GM12878 (cell line): Measurements from ENCODE around the gene ZSCAN5B. TPM values are rescaled to one million over a fixed set of nuclear protein-coding genes. Genes with fewer than 3 reads are reported as not detected.

Experiments
- ATAC-seq: fragments of 200-7000 bp; cut with Tn5 transposase; 3 replicates; pipeline ENCODE4 v1.9.1; 2020; ENCODE audit warnings: mild to moderate bottlenecking, moderate library complexity
- BruUV-seq: library from RNA; stranded (reverse); fragments of 400-500 nt; replicated peaks from 2 replicates; lab custom pipeline; 2021; lab: Mats Ljungman, UMichigan
- CTCF ChIA-PET: fragments of 300-600 bp; sonication (Branson Sonifier 250); formaldehyde crosslinking; extraction: SDS; loops from one replicate; lab custom pipeline; 2021; ENCODE audit warnings: inconsistent platforms; lab: Yijun Ruan, JAX
- POLR2A ChIA-PET: fragments of 350-600 bp; formaldehyde crosslinking; extraction: SDS; loops from one replicate; lab custom pipeline; 2021; ENCODE audit warnings: inconsistent platforms; lab: Charles Lee
- RAD21 ChIA-PET: fragments of 300-600 bp; sonication (Branson Sonifier 250); formaldehyde crosslinking; loops from one replicate; lab custom pipeline; 2023; ENCODE audit warnings: antibody characterized with exemption; ENCODE audit not compliant: unreplicated experiment; lab: Charles Lee
- SMC1A ChIA-PET: fragments of 300-600 bp; sonication (Branson Sonifier 250); formaldehyde crosslinking; loops from one replicate; lab custom pipeline; 2023; ENCODE audit not compliant: unreplicated experiment, uncharacterized antibody; lab: Charles Lee
- DNase-seq: peaks from one replicate; pipeline ENCODE4 v3.0.0-alpha.2; 2011; ENCODE audit warnings: low read depth, low spot score
- FAIRE-seq: peaks from 3 replicates; lab custom pipeline; 2011; peaks lifted over from hg19 to GRCh38; lab: Jason Lieb, UNC
- H2AFZ ChIP-seq: 2 replicates; pipeline ENCODE4 v1.6.0; 2011; ENCODE audit warnings: low read depth, low read length, control low read depth; ENCODE audit not compliant: control insufficient read depth
- H3K27ac ChIP-seq: 2 replicates; pipeline ENCODE4 v1.5.1; 2011; ENCODE audit warnings: control low read depth; ENCODE audit not compliant: control insufficient read depth, insufficient read depth
- H3K27me3 ChIP-seq, 2 experiments: replicated peaks in 1 of 2; 2 replicates each; pipeline versions ENCODE4 v1.6.0 to v1.6.1; 2011; ENCODE audit warnings: low read length in 1 of 2; ENCODE audit not compliant: control insufficient read depth in 2 of 2, insufficient read depth in 2 of 2
- H3K36me3 ChIP-seq, 2 experiments: 2 replicates each; pipeline ENCODE4 v1.5.1; 2011; ENCODE audit warnings: low read length in 1 of 2; ENCODE audit not compliant: control insufficient read depth in 2 of 2, insufficient read depth in 2 of 2
- H3K4me1 ChIP-seq: 2 replicates; pipeline ENCODE4 v1.6.1; 2011; ENCODE audit warnings: mild to moderate bottlenecking, low read length, moderate library complexity, mixed read lengths; ENCODE audit not compliant: control insufficient read depth, insufficient read depth
- H3K4me2 ChIP-seq: 2 replicates; pipeline ENCODE4 v1.6.0; 2011; ENCODE audit warnings: control low read depth; ENCODE audit not compliant: control insufficient read depth, insufficient read depth
- H3K4me3 ChIP-seq: fragments of 200-600 bp; sonication (generic); 2 replicates; pipeline ENCODE4 v1.5.1; 2016
- H3K79me2 ChIP-seq: 2 replicates; pipeline ENCODE4 v1.6.0; 2011; ENCODE audit warnings: low read length; ENCODE audit not compliant: control insufficient read depth, insufficient read depth
- H3K9ac ChIP-seq: 2 replicates; pipeline ENCODE4 v1.8.0; 2011; ENCODE audit warnings: low read length, control low read depth, mixed read lengths; ENCODE audit not compliant: control insufficient read depth, insufficient read depth
- H3K9me3 ChIP-seq: replicated peaks from 3 replicates; pipeline ENCODE4 v1.5.1; 2011; ENCODE audit warnings: mild to moderate bottlenecking, low read length; ENCODE audit not compliant: control insufficient read depth, insufficient read depth
- H4K20me1 ChIP-seq: 2 replicates; pipeline ENCODE4 v1.6.0; 2011; ENCODE audit not compliant: control insufficient read depth, insufficient read depth
- CBX5 ChIP-seq: sonication (generic); IDR thresholded peaks from 2 replicates; pipeline ENCODE4 v1.6.1; 2016; ENCODE audit warnings: low read depth, moderate library complexity, mild to moderate bottlenecking, inconsistent platforms
- ESRRA ChIP-seq: IDR thresholded peaks from 2 replicates; pipeline ENCODE4 v1.6.1; 2012; ENCODE audit warnings: mild to moderate bottlenecking, low read length, improper control_type of control experiment
- EZH2 ChIP-seq: IDR thresholded peaks from 2 replicates; pipeline ENCODE4 v1.6.1; 2012; ENCODE audit warnings: low read depth, mild to moderate bottlenecking, control low read depth, inconsistent platforms, low read length, borderline replicate concordance; ENCODE audit not compliant: control insufficient read depth
- HDAC6 ChIP-seq: fragments of 200-600 bp; sonication (generic); IDR thresholded peaks from one replicate; pipeline ENCODE4 v1.8.0; 2017; ENCODE audit warnings: antibody characterized with exemption; ENCODE audit not compliant: unreplicated experiment
- IKZF2 ChIP-seq, 2 experiments: fragments of 450-650 bp; IDR thresholded peaks; 2 replicates each; pipeline ENCODE4 v1.6.1; 2017; ENCODE audit warnings: mild to moderate bottlenecking in 2 of 2, moderate library complexity in 2 of 2
- IRF3 ChIP-seq: fragments of 450-650 bp; IDR thresholded peaks from 2 replicates; pipeline ENCODE4 v1.6.1; 2014; ENCODE audit warnings: mild to moderate bottlenecking
- JUNB ChIP-seq: IDR thresholded peaks from 2 replicates; pipeline ENCODE4 v1.6.1; 2016; ENCODE audit warnings: antibody characterized with exemption, mild to moderate bottlenecking
- LARP7 ChIP-seq: fragments of 450-650 bp; IDR thresholded peaks from 2 replicates; pipeline ENCODE4 v1.6.1; 2017; ENCODE audit warnings: mild to moderate bottlenecking
- MXI1 ChIP-seq: fragments of 150-350 bp; IDR thresholded peaks from 2 replicates; pipeline ENCODE4 v1.6.1; 2011; ENCODE audit warnings: low read depth, mild to moderate bottlenecking, inconsistent platforms, low read length, improper control_type of control experiment
- NFYB ChIP-seq: IDR thresholded peaks from 2 replicates; pipeline ENCODE4 v1.6.1; 2011; ENCODE audit warnings: low read depth, mild to moderate bottlenecking, low read length, improper control_type of control experiment, moderate library complexity; ENCODE audit not compliant: insufficient read depth
- RBBP5 ChIP-seq: fragments of 200-600 bp; sonication (generic); conservative IDR thresholded peaks from 2 replicates; pipeline ENCODE4 v1.6.1; 2016
- SMC3 ChIP-seq: IDR thresholded peaks from 2 replicates; pipeline ENCODE4 v1.6.1; 2011; ENCODE audit warnings: low read length, improper control_type of control experiment, borderline replicate concordance
- STAT3 ChIP-seq: IDR thresholded peaks from 2 replicates; pipeline ENCODE4 v1.6.1; 2011; ENCODE audit warnings: low read depth, low read length, improper control_type of control experiment
- WGBS: methylation state at CpG from one replicate; pipeline ENCODE4 v1.1.6; 2016; ENCODE audit warnings: low lambda C conversion rate; ENCODE audit not compliant: insufficient replicate concordance, insufficient coverage; ENCODE audit errors: missing lambda C conversion rate; 5-methylcytosine and 5-hydroxymethylcytosine counted together
- in situ Hi-C: fragments of 300-500 bp; cut with MboI; formaldehyde crosslinking; loops from 9 replicates; pipeline ENCODE4 v1.14.3; 2018; ENCODE audit warnings: mixed read lengths
- intact Hi-C: fragments of 100-400 bp; cut with micrococcal nuclease; formaldehyde crosslinking; loops from one replicate; pipeline ENCODE4 v1.14.2; 2022; ENCODE audit not compliant: unreplicated experiment
- polyA plus RNA-seq, 11 experiments: library from polyadenylated mRNA; depleted of rRNA in 4 of 11; unstranded in 6 of 11; stranded (reverse) in 5 of 11; fragments of >200 nt; fragmentation: Nextera tagmentation in 4 of 11; fragmentation: Illumina TruSeq in 1 of 11; extraction: Ambion mirVana in 4 of 11; extraction: Trizol in 1 of 11; gene quantifications; 1 replicate in 1 of 11; 2 replicates in 10 of 11; pipeline versions ENCODE4 v1.2.1 to v1.2.3, GENCODE V29; 2011 to 2016; ENCODE audit warnings: inconsistent platforms in 2 of 11, missing spikeins in 2 of 11, low read depth in 1 of 11
- total RNA-seq, 4 experiments: library from RNA; depleted of rRNA in 3 of 4; stranded (reverse); fragments of >200 nt in 3 of 4; fragmentation: Illumina TruSeq in 1 of 4; extraction: Trizol in 1 of 4; gene quantifications; 2 replicates each; pipeline versions ENCODE4 v1.2.1 to v1.2.3, GENCODE V29; 2013 to 2021

The ZSCAN5B gene
- total and polyA plus RNA-seq, 10 of the 15 experiments (the other 5 are each of a cell fraction or from before 2014, with no cell fraction given): 0.04 TPM; not detected in 9

- 83% methylated on average over 17 of the region's 17 CpGs for WGBS
- no peak for ATAC-seq
- H3K27ac ChIP-seq: peak overlapping the region; percentile 55; the same call in 1 of the 2 replicates
- H3K4me1 ChIP-seq: peaks cover 15% of the 10 kb centered on the region
- TSS peak; percentile 61 for BruUV-seq
- TF ChIP-seq SMC3 (no peak), EZH2 (no peak), ESRRA (no peak), HDAC6 (no peak), JUNB (no peak), STAT3 (no peak), LARP7 (no peak), IKZF2 (IDR thresholded peaks at IDR 0.05) (no peak), MXI1 (no peak), IRF3 (no peak), CBX5 (no peak), NFYB (no peak), RBBP5 (no peak)
- TF ChIP-seq, all 136 proteins: peak for 0
- H3K79me2 ChIP-seq: peaks cover 20% of the 10 kb centered on the region
- RAD21 ChIA-PET: interaction anchor here (1.5 to 2.2 kb wide), 2 partner anchors 61 to 76 kb away, joined by 6 to 7 read pairs; no protein-coding TSS in a partner anchor
- no peak overlapping the region for H2AFZ ChIP-seq
- peak overlapping the region; percentile 89 for H3K4me2 ChIP-seq
- no peaks in the 10 kb centered on the region for H3K9me3 ChIP-seq
- POLR2A ChIA-PET: interaction anchor here (5.6 kb wide), 1 partner anchor 21 kb away, joined by 29 read pairs; the partner anchor contains the start of gene ZNF787
- FAIRE-seq (no peak), DNase-seq (no peak)
- in situ Hi-C loops: loop anchor here (25.0 kb wide), 1 partner anchor 1670 kb away; the partner anchor contains the start of gene ZNF552
- H3K27me3 ChIP-seq: no peaks in the 10 kb centered on the region
- CTCF ChIA-PET: interaction anchor here (0.7 to 1.5 kb wide), 4 partner anchors 10 to 1637 kb away, joined by 3 to 5 read pairs (median 4); no protein-coding TSS in a partner anchor
- H3K9ac ChIP-seq: peak overlapping the region; percentile 62
- H3K4me3 ChIP-seq: peak overlapping the region; percentile 71
- SMC1A ChIA-PET: interaction anchor here (0.9 to 1.1 kb wide), 2 partner anchors 8 to 57 kb away, joined by 3 read pairs; no protein-coding TSS in a partner anchor
- intact Hi-C loops: no loop called here
- H4K20me1 ChIP-seq: no peaks in the 10 kb centered on the region
- peaks cover 0 to 5% of the 10 kb centered on the region in 2 experiments; a peak in 2 of 4 replicates for H3K36me3 ChIP-seq
These were observed 55.3 kb downstream of the ZSCAN5B start for GRCh38 chr19:56142087-56142787.
